ENCODE data around the gene ATP4B. TPM values are rescaled to one million over a fixed set of nuclear protein-coding genes. Genes with fewer than 3 reads are reported as not detected.
A peak's percentile ranks its signal among the peaks of the same experiment; 100 is the strongest.

Gene ATP4B
- total and polyA plus RNA-seq, 7 experiments from 2014 or later = not detected

DNA sequence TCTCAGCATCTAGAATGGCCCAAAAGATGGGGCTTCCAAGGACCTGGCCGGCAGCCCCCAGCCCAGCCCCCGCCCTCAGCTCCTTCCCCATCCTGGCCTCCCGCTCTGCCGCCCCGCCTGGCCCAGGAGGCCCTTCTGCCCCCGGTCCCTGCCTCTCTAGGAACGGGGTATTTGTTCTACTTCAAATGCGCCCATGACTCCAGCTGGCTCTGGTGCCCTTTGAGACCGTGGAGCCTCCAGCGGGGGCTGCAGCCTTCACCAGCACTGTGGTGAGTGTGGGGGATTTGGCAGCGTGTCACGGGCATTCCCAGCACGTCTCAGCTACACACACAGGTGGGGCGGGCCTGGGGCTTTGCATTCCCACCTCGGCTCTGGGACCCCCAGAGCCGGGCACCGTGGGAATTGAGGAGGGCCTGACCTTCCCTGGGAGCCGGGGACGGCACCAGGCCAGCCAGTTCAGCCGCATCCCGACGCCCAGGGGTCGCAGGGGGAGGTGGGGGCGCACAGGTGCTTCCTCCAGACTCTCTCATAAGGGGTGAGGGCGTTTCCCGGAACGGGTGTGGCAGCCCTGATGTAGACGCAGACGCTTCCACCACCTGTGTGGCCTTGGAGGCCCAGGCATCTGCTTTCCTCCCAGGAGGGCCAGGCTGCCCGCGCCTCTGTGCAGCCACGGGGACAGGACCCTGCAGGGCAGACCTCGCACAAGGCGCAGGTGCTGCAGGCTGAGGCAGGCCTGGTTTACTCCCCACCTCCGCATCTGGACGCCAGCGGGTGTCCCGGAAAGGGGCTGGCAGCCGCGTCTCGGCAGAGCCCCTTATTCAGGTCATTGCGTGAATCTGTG is 947 bp downstream of the ATP4B start:
- peaks cover 0 to 8% (median 0%) of the 10 kb centered on the region in 5 donors for H3K36me3 Mint-ChIP-seq
- peaks cover 0 to 16% (median 6%) of the 10 kb centered on the region in 11 donors for H3K9me3 Mint-ChIP-seq
- H3K27me3 Mint-ChIP-seq = peaks cover 0 to 6% (median 0%) of the 10 kb centered on the region in 5 donors
- H3K4me1 Mint-ChIP-seq = peaks cover 0 to 7% (median 0%) of the 10 kb centered on the region in 7 donors
- no peak overlapping the region for H3K27ac ChIP-seq (ENCODE audit: low read depth, low read length)
- H3K27ac Mint-ChIP-seq = peak overlapping the region in 1 of 9 donors; percentile 51
- POLR2A ChIA-PET = no interaction called here
- H3K4me3 ChIP-seq (ENCODE audit: low read length) = no peak overlapping the region
- H3K36me3 ChIP-seq (ENCODE audit: control insufficient read depth in 2 of 3, insufficient read depth in 3 of 3, low read length in 3 of 3) = no peaks in the 10 kb centered on the region
- ATAC-seq = no peak
- CTCF ChIA-PET = no interaction called here
- no peaks in the 10 kb centered on the region for H3K9me3 ChIP-seq (ENCODE audit: control insufficient read depth in 2 of 3, low read length in 3 of 3)
- DNase-seq = no peak
- no peak overlapping the region for H3K4me3 Mint-ChIP-seq
- intact Hi-C loops (cut with micrococcal nuclease) = no loop called here
- no peaks in the 10 kb centered on the region for H3K27me3 ChIP-seq (ENCODE audit: control insufficient read depth in 2 of 2, insufficient read depth in 2 of 2, low read length in 2 of 2)
- H3K4me1 ChIP-seq (ENCODE audit: control insufficient read depth in 2 of 2, insufficient read depth in 2 of 2, low read length in 2 of 2) = peaks cover 0 to 10% of the 10 kb centered on the region in 2 donors

DNA sequence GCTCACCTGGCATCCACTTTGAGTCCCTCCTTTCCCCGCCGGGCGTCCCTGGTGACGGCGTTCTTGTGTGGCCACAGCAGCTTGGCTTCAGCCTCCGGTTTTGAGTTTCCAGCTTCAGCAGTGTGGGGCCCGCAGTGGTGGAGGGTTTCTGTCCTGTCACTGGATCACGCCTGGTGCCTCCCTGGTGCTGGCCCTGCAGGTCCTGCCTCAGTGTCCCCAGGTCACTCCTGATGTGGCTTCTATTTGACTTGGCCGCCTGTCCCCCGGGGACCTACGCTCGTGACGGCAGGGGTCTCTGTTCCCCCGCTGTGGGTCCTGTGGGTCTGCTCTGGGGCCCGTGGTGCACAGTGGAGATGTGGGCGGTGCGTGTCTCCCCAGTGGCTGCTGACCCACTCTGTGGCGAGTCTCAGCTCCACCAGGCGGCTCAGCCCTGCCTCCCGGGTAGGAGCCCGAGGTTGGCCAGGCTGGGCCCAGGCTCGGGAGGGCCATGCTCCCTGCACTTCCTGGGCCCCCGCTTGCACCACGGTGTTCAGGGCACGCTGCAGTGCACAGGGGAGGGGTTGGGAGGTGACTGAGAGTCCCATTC is 1.9 kb downstream of the ATP4B start:
- H3K27ac Mint-ChIP-seq = peak overlapping the region in 1 of 9 donors; percentile 51
- peaks cover 0 to 5% (median 0%) of the 10 kb centered on the region in 5 donors for H3K36me3 Mint-ChIP-seq
- Histone ChIP-seq H3K27ac (ENCODE audit: low read depth, low read length) (no peak overlapping the region), H3K36me3 (ENCODE audit: control insufficient read depth in 2 of 3, insufficient read depth in 3 of 3, low read length in 3 of 3) (no peaks in the 10 kb centered on the region), H3K27me3 (ENCODE audit: control insufficient read depth in 2 of 2, insufficient read depth in 2 of 2, low read length in 2 of 2) (no peaks in the 10 kb centered on the region), H3K9me3 (ENCODE audit: control insufficient read depth in 2 of 3, low read length in 3 of 3) (no peaks in the 10 kb centered on the region), H3K4me3 (ENCODE audit: low read length) (no peak overlapping the region), H3K4me1 (ENCODE audit: control insufficient read depth in 2 of 2, insufficient read depth in 2 of 2, low read length in 2 of 2) (peaks cover 0 to 10% of the 10 kb centered on the region in 2 donors)
- ChIA-PET POLR2A (no interaction called here), CTCF (no interaction called here)
- H3K27me3 Mint-ChIP-seq = peaks cover 0 to 2% (median 0%) of the 10 kb centered on the region in 5 donors
- ATAC-seq (no peak), DNase-seq (no peak)
- intact Hi-C loops (cut with micrococcal nuclease) = no loop called here
- peaks cover 0 to 6% (median 4%) of the 10 kb centered on the region in 11 donors for H3K9me3 Mint-ChIP-seq
- no peak overlapping the region for H3K4me3 Mint-ChIP-seq
- H3K4me1 Mint-ChIP-seq = peaks cover 0 to 7% (median 0%) of the 10 kb centered on the region in 7 donors

DNA sequence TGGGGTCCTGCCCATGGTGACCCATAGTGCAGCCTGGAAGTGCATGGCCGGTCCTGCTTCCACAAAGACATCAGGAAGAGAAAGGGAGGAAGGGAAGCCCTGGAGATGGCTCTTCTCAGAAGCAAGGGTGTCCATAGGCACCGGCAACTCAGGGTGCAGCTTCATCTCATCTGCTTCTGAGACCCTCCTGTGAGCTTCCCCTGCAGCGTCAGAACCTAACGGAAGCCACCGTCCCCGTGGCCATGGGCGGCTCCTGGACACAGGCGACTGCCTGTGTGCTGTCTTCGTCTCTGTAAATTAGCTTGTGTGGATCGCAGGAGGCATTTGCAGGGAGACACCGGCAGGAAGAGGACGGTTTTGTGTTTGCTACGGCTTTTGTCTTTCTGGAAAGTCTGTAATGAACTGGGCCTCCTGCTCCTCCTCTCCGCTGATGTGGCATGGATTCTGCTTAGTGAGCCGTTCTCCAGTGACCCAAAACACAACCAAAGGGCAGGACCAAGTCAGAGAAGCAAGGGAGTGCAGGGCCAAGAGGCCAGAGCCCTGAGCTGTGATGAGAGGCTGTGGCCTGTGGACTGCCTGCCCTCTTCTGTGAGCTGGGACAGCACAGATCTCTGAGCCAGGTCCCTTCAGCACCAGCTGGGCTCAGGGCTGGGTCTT is 2.5 kb downstream of the ATP4B start:
- H3K36me3 ChIP-seq (ENCODE audit: control insufficient read depth in 2 of 3, insufficient read depth in 3 of 3, low read length in 3 of 3) = no peaks in the 10 kb centered on the region
- H3K27me3 ChIP-seq (ENCODE audit: control insufficient read depth in 2 of 2, insufficient read depth in 2 of 2, low read length in 2 of 2) = no peaks in the 10 kb centered on the region
- Mint-ChIP-seq H3K36me3 (no peaks in the 10 kb centered on the region), H3K4me1 (peaks cover 0 to 7% (median 0%) of the 10 kb centered on the region in 7 donors), H3K4me3 (no peak overlapping the region), H3K9me3 (peaks cover 0 to under 1% (median 0%) of the 10 kb centered on the region in 11 donors), H3K27ac (no peak overlapping the region), H3K27me3 (no peaks in the 10 kb centered on the region)
- intact Hi-C loops (cut with micrococcal nuclease) = no loop called here
- H3K4me3 ChIP-seq (ENCODE audit: low read length) = no peak overlapping the region
- POLR2A ChIA-PET = no interaction called here
- ATAC-seq (no peak), DNase-seq (no peak)
- no peaks in the 10 kb centered on the region for H3K9me3 ChIP-seq (ENCODE audit: control insufficient read depth in 2 of 3, low read length in 3 of 3)
- CTCF ChIA-PET = no interaction called here
- H3K4me1 ChIP-seq (ENCODE audit: control insufficient read depth in 2 of 2, insufficient read depth in 2 of 2, low read length in 2 of 2) = peaks cover 0 to 10% of the 10 kb centered on the region in 2 donors
- H3K27ac ChIP-seq (ENCODE audit: low read depth, low read length) = no peak overlapping the region

DNA sequence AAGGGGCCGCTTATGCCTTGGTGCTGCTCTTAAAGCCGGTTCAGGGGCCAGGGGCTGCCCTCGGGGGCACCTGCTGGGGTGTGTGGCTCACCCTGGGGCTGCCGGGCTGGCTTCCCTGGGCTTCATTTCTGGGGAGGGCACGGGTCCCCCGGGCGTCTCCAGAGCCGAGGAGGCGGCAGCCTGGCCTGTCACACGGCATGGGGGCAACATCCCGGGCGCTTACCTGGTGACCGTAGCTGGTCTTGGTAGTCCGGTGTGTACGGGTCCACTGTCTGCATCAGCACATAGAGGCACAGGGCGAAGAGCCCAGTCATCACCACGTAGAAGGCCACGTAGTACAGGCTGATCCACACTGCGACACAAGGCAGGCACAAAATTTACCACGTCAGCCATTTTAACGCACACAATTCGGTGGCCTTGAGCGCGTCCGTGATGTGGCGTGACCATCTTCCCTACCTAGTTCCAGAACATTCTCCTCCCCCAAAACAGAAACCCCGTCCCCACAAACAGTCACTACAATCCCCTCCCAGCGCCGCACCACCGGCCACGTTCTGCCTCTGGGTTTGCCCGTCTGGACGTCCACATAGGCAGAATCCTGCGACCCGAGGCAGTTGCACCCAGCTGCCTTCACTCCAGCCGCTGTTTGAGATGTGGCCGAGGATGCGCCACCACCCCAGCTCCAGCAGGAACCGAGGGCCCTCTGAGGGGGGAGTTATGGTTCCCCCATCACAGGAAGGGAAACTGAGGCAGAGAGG is 3.2 kb downstream of the ATP4B start:
- H3K4me1 Mint-ChIP-seq = peaks cover 0 to 7% (median 2%) of the 10 kb centered on the region in 7 donors
- H3K36me3 ChIP-seq (ENCODE audit: control insufficient read depth in 2 of 3, insufficient read depth in 3 of 3, low read length in 3 of 3) = no peaks in the 10 kb centered on the region
- no peaks in the 10 kb centered on the region for H3K9me3 Mint-ChIP-seq
- peaks cover 0 to 10% of the 10 kb centered on the region in 2 donors for H3K4me1 ChIP-seq (ENCODE audit: control insufficient read depth in 2 of 2, insufficient read depth in 2 of 2, low read length in 2 of 2)
- ChIA-PET CTCF (no interaction called here), POLR2A (no interaction called here)
- no peak overlapping the region for H3K27ac ChIP-seq (ENCODE audit: low read depth, low read length)
- no peaks in the 10 kb centered on the region for H3K9me3 ChIP-seq (ENCODE audit: control insufficient read depth in 2 of 3, low read length in 3 of 3)
- H3K36me3 Mint-ChIP-seq = no peaks in the 10 kb centered on the region
- DNase-seq (no peak), ATAC-seq (no peak)
- H3K27me3 ChIP-seq (ENCODE audit: control insufficient read depth in 2 of 2, insufficient read depth in 2 of 2, low read length in 2 of 2) = no peaks in the 10 kb centered on the region
- no peak overlapping the region for H3K4me3 ChIP-seq (ENCODE audit: low read length)
- H3K27me3 Mint-ChIP-seq = no peaks in the 10 kb centered on the region
- peak overlapping the region in 2 of 9 donors; percentile 63 to 74 for H3K27ac Mint-ChIP-seq
- intact Hi-C loops (cut with micrococcal nuclease) = no loop called here
- H3K4me3 Mint-ChIP-seq = no peak overlapping the region

DNA sequence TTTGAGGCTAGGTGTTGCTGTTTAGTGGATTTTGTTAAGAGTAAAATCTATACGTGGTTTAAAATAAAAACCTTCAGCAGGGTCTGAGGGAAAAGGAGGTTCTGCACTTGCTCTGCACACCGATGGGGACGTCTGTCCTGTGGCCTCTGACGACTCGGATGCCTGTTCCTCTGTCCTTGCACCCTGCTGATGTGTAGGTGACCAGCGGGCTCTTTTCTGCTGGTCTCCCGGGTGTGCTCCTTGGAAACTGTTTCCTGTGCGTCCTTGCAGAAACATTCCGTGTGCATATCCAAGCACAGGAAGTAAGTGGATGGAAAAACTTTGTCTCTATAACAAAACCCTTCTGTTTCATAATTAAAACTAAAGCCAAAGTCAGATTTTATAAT is 3.8 kb downstream of the ATP4B start:
- POLR2A ChIA-PET = no interaction called here
- H3K36me3 ChIP-seq (ENCODE audit: control insufficient read depth in 2 of 3, insufficient read depth in 3 of 3, low read length in 3 of 3) = no peaks in the 10 kb centered on the region
- peak overlapping the region in 1 of 9 donors; percentile 27 for H3K27ac Mint-ChIP-seq
- no peak overlapping the region for H3K4me3 ChIP-seq (ENCODE audit: low read length)
- no peaks in the 10 kb centered on the region for H3K27me3 ChIP-seq (ENCODE audit: control insufficient read depth in 2 of 2, insufficient read depth in 2 of 2, low read length in 2 of 2)
- no peaks in the 10 kb centered on the region for H3K9me3 ChIP-seq (ENCODE audit: control insufficient read depth in 2 of 3, low read length in 3 of 3)
- H3K4me3 Mint-ChIP-seq = no peak overlapping the region
- intact Hi-C loops (cut with micrococcal nuclease) = no loop called here
- H3K27me3 Mint-ChIP-seq = no peaks in the 10 kb centered on the region
- CTCF ChIA-PET = no interaction called here
- H3K4me1 Mint-ChIP-seq = peaks cover 0 to 7% (median 2%) of the 10 kb centered on the region in 7 donors
- ATAC-seq = no peak
- H3K36me3 Mint-ChIP-seq = no peaks in the 10 kb centered on the region
- no peak overlapping the region for H3K27ac ChIP-seq (ENCODE audit: low read depth, low read length)
- peaks cover 0 to 10% of the 10 kb centered on the region in 2 donors for H3K4me1 ChIP-seq (ENCODE audit: control insufficient read depth in 2 of 2, insufficient read depth in 2 of 2, low read length in 2 of 2)
- no peak for DNase-seq
- H3K9me3 Mint-ChIP-seq = no peaks in the 10 kb centered on the region

DNA sequence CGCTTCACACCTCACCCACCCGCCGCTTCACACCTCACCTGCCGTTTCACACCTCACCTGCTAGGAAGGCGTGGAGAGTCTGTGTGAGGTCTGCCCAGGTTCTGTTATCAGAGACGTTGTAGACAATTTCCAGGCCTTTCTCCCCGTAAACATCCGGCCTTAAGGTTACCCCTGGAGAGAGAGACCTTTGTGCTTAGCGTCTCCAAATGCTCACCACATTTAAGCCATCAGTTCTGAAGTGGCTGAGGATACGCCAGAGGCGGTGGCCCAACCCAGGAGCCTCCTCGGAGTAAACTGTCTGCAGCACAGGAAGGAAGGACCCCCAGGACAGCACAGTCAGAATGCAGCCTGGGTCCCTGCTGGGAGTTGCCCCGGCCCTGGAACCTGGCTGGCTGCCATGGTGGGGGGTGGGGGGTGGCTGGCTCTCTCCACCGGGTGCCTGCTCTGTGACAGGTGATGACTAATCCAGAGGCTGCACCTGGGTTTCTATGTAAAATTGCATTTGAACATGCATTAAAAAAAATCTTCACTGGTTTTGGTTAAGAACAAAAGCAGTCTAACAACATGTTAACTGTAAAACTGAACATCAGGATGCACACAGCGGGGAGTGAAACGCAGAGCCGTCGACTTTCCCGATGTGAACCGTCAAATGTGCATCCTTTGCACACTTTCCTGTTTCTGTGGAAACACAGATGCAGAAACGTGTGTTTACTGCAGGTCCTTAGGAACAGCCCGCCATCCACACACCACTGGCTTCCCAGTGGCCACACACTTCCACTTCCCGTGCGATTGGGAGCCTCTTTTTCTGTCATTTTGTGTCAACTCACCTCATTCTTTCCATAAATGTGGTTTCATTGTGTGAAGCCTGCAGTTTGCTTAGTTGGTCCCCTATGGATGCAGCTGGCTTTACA is 4.5 kb downstream of the ATP4B start:
- Mint-ChIP-seq H3K4me1 (peaks cover 0 to 8% (median 2%) of the 10 kb centered on the region in 7 donors), H3K27ac (peak overlapping the region in 2 of 9 donors; percentile 22 to 27), H3K9me3 (no peaks in the 10 kb centered on the region), H3K27me3 (no peaks in the 10 kb centered on the region), H3K36me3 (no peaks in the 10 kb centered on the region), H3K4me3 (no peak overlapping the region)
- POLR2A ChIA-PET = no interaction called here
- CTCF ChIA-PET = no interaction called here
- Histone ChIP-seq H3K36me3 (ENCODE audit: control insufficient read depth in 2 of 3, insufficient read depth in 3 of 3, low read length in 3 of 3) (no peaks in the 10 kb centered on the region), H3K9me3 (ENCODE audit: control insufficient read depth in 2 of 3, low read length in 3 of 3) (no peaks in the 10 kb centered on the region), H3K27ac (ENCODE audit: low read depth, low read length) (no peak overlapping the region), H3K4me1 (ENCODE audit: control insufficient read depth in 2 of 2, insufficient read depth in 2 of 2, low read length in 2 of 2) (peaks cover 0 to 10% of the 10 kb centered on the region in 2 donors), H3K4me3 (ENCODE audit: low read length) (no peak overlapping the region), H3K27me3 (ENCODE audit: control insufficient read depth in 2 of 2, insufficient read depth in 2 of 2, low read length in 2 of 2) (no peaks in the 10 kb centered on the region)
- intact Hi-C loops (cut with micrococcal nuclease) = no loop called here
- no peak for ATAC-seq
- DNase-seq = no peak
